ENCODE results near the gene PLEKHN1.

Gene PLEKHN1

GRCh38 chr1:960363-961131 is 5.7 kb upstream of the PLEKHN1 start, which contains the start of gene KLHL17 (continued):
- 0 out of 2 replicates have a peak, but pooled peaks have one; percentile 15 for TF ChIP-seq ZNF449 (tag by site-specific recombination; IDR thresholded peaks at IDR 0.05)
- no peak for TF ChIP-seq PRDM2 (tag by site-specific recombination; IDR thresholded peaks at IDR 0.05; ENCODE audit: borderline replicate concordance)
- TF ChIP-seq, protein P1, sequence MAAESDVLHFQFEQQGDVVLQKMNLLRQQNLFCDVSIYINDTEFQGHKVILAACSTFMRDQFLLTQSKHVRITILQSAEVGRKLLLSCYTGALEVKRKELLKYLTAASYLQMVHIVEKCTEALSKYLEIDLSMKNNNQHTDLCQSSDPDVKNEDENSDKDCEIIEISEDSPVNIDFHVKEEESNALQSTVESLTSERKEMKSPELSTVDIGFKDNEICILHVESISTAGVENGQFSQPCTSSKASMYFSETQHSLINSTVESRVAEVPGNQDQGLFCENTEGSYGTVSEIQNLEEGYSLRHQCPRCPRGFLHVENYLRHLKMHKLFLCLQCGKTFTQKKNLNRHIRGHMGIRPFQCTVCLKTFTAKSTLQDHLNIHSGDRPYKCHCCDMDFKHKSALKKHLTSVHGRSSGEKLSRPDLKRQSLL (tag by site-specific recombination; IDR thresholded peaks at IDR 0.05): no peak
- TF ChIP-seq SP7 (tag by site-specific recombination; IDR thresholded peaks at IDR 0.05): peak; percentile 42; the same call in 1 of the 2 replicates
- TF ChIP-seq, protein P2, sequence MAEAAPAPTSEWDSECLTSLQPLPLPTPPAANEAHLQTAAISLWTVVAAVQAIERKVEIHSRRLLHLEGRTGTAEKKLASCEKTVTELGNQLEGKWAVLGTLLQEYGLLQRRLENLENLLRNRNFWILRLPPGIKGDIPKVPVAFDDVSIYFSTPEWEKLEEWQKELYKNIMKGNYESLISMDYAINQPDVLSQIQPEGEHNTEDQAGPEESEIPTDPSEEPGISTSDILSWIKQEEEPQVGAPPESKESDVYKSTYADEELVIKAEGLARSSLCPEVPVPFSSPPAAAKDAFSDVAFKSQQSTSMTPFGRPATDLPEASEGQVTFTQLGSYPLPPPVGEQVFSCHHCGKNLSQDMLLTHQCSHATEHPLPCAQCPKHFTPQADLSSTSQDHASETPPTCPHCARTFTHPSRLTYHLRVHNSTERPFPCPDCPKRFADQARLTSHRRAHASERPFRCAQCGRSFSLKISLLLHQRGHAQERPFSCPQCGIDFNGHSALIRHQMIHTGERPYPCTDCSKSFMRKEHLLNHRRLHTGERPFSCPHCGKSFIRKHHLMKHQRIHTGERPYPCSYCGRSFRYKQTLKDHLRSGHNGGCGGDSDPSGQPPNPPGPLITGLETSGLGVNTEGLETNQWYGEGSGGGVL (tag by site-specific recombination; IDR thresholded peaks at IDR 0.05): peak; percentile 28; the same call in 1 of the 2 replicates
- TF ChIP-seq ZNF513 (tag by site-specific recombination; IDR thresholded peaks at IDR 0.05): 0 out of 2 replicates have a peak, but pooled peaks have one; percentile 30
- no peak for TF ChIP-seq ZNF433 (tag by site-specific recombination; IDR thresholded peaks at IDR 0.05; ENCODE audit: low read depth)
- TF ChIP-seq, protein P3, sequence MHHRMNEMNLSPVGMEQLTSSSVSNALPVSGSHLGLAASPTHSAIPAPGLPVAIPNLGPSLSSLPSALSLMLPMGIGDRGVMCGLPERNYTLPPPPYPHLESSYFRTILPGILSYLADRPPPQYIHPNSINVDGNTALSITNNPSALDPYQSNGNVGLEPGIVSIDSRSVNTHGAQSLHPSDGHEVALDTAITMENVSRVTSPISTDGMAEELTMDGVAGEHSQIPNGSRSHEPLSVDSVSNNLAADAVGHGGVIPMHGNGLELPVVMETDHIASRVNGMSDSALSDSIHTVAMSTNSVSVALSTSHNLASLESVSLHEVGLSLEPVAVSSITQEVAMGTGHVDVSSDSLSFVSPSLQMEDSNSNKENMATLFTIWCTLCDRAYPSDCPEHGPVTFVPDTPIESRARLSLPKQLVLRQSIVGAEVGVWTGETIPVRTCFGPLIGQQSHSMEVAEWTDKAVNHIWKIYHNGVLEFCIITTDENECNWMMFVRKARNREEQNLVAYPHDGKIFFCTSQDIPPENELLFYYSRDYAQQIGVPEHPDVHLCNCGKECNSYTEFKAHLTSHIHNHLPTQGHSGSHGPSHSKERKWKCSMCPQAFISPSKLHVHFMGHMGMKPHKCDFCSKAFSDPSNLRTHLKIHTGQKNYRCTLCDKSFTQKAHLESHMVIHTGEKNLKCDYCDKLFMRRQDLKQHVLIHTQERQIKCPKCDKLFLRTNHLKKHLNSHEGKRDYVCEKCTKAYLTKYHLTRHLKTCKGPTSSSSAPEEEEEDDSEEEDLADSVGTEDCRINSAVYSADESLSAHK (tag by site-specific recombination; IDR thresholded peaks at IDR 0.05): peak; percentile 19; the same call in 1 of the 2 replicates
- peak; percentile 61 for TF ChIP-seq KLF9 (tag by site-specific recombination; IDR thresholded peaks at IDR 0.05; ENCODE audit: low read depth)
- TF ChIP-seq ZBTB44 (tag by site-specific recombination; IDR thresholded peaks at IDR 0.05): peak; percentile 46
- TF ChIP-seq ZNF610 (tag by site-specific recombination; IDR thresholded peaks at IDR 0.05; ENCODE audit: borderline replicate concordance): peak; percentile 86; the same call in 1 of the 2 replicates
- no peak for TF ChIP-seq ZFHX2 (tag by site-specific recombination; conservative IDR thresholded peaks at IDR 0.05)
- TF ChIP-seq GLIS2 (tag by site-specific recombination; IDR thresholded peaks at IDR 0.05): peak; percentile 55; the same call in 1 of the 2 replicates
- TF ChIP-seq KLF16 (tag by site-specific recombination; IDR thresholded peaks at IDR 0.05): 0 out of 2 replicates have a peak, but pooled peaks have one; percentile 42
- TF ChIP-seq ZBTB26 (tag by site-specific recombination; optimal IDR thresholded peaks at IDR 0.05): peak; percentile 89
- peak; percentile 45; the same call in 1 of the 2 replicates for TF ChIP-seq KLF17 (tag by site-specific recombination; IDR thresholded peaks at IDR 0.05)

Data from HEK293 (cell line).